A549 (cell line): Measurements from ENCODE around the gene INHBC.

Experiments
- BCL3 ChIP-seq: fragments of >200 bp; sonication (Bioruptor Twin); formaldehyde crosslinking; IDR thresholded peaks from 3 replicates; pipeline ENCODE4 v1.6.1; 2016
- CTCF ChIP-seq: fragments of >200 bp; sonication (Bioruptor Twin); formaldehyde crosslinking; IDR thresholded peaks from 3 replicates; pipeline ENCODE4 v1.5.1; 2016
- JUNB ChIP-seq: fragments of >200 bp; sonication (Bioruptor Twin); formaldehyde crosslinking; IDR thresholded peaks from 2 replicates; pipeline ENCODE4 v1.6.1; 2016
- POLR2A ChIP-seq: IDR thresholded peaks from 2 replicates; pipeline ENCODE4 v1.6.1; 2012; ENCODE audit warnings: mild to moderate bottlenecking, low read length
- USF2 ChIP-seq: fragments of 450-650 bp; IDR thresholded peaks from 2 replicates; pipeline ENCODE4 v1.6.1; 2014; ENCODE audit warnings: antibody characterized with exemption
- ZNF302 ChIP-seq: fragments of 250-450 bp; sonication (Bioruptor Pico); IDR thresholded peaks from 2 replicates; pipeline ENCODE4 v1.9.0; 2021; ENCODE audit warnings: inconsistent platforms, mild to moderate bottlenecking, moderate library complexity

GRCh38 chr12:57489157-57489641, 54.6 kb downstream of the INHBC start:
- TF ChIP-seq ZNF302 (CRISPR knock-in tag) (no peak), BCL3 (no peak), USF2 (no peak), CTCF (no peak), JUNB (no peak), POLR2A (no peak)
